Adrenal gland (tissue), 5 donors: ENCODE results near the gene VPS33B.

Source experiments
- POLR2A ChIP-seq, 2 donors: fragments of 450-650 bp; IDR thresholded peaks; one replicate each; pipeline ENCODE4 v1.6.1; 2017; ENCODE audit warnings: antibody characterized with exemption in 2 of 2, mild to moderate bottlenecking in 2 of 2, moderate library complexity in 1 of 2
- TF ChIP-seq, protein P1 (sequence below), 6 experiments: fragments of 450-650 bp in 4 of 6; fragments of 200-600 bp in 2 of 6; sonication (generic) in 1 of 6; IDR thresholded peaks; 1 replicate in 5 of 6; 2 replicates in 1 of 6; pipeline versions ENCODE4 v1.5.1 to v1.8.0; 2016 to 2021; ENCODE audit warnings: antibody characterized with exemption in 6 of 6, mild to moderate bottlenecking in 2 of 6, moderate library complexity in 1 of 6
- donor health status: DM: no; HTN: no; CAD: no.

DNA sequence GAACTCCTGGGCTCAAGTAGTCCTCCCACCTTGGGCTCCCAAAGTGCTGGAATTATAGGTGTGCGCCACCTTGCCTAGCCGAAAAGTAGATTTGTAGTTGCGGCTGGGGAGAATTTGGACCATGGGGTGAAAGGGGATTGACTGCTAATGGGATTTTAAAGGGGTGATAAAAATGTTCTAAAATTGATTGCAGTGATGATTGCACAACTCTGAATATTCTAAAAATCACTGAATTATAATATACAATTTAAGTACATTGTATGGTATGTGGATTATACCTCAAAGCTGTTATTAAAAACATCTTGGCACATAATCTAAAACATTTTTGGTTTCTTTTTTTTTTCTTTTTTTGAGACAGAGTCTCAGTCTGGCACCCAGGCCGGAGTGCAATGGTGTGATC lies 31.9 kb downstream of the VPS33B start:
- TF ChIP-seq, protein P1, sequence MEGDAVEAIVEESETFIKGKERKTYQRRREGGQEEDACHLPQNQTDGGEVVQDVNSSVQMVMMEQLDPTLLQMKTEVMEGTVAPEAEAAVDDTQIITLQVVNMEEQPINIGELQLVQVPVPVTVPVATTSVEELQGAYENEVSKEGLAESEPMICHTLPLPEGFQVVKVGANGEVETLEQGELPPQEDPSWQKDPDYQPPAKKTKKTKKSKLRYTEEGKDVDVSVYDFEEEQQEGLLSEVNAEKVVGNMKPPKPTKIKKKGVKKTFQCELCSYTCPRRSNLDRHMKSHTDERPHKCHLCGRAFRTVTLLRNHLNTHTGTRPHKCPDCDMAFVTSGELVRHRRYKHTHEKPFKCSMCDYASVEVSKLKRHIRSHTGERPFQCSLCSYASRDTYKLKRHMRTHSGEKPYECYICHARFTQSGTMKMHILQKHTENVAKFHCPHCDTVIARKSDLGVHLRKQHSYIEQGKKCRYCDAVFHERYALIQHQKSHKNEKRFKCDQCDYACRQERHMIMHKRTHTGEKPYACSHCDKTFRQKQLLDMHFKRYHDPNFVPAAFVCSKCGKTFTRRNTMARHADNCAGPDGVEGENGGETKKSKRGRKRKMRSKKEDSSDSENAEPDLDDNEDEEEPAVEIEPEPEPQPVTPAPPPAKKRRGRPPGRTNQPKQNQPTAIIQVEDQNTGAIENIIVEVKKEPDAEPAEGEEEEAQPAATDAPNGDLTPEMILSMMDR (IDR thresholded peaks at IDR 0.05): no peak
- TF ChIP-seq POLR2A (IDR thresholded peaks at IDR 0.05): no peak
